GM21825 (cell line): Measurements from ENCODE around the gene PDCD6IP.

Experiments
- ATAC-seq: cut with Tn5 transposase; IDR thresholded peaks from one replicate; pipeline ENCODE4 v1.9.1; 2021; ENCODE audit warnings: mild to moderate bottlenecking, moderate library complexity; ENCODE audit not compliant: unreplicated experiment

PDCD6IP gene

DNA sequence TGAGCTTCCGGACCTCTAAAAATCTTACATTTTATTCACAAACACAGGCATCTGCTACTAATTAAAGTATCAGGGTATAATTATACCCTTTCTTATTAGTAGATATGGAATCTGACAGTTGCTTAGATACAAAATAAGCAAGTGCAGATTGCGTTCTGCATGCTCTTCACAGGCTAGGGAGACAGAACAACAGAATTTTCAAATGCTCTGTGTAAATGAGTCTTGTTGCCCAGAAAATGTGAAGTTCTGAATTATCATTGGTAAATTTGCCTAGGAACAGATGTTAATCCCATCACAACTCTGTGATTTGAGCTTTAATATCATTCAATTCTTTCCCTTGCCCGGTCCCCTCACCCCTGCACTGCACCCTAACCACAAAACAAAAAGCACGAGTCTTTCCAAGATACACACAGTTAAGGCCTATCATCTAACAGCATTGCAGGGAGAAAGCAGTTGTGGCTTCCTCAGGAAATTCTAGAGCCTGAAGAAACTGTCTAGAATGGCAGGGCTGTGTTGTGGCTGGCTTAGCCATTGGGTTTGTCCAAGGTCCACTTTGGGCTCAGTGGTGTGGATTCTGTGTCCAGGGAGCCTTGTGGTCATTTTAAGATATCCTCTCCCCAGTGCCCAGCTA is 119.8 kb downstream of the PDCD6IP start:
- ATAC-seq, result no peak
